Activated naive CD4-positive, alpha-beta T cell treated with anti-CD3 and anti-CD28 coated beads, Interleukin-2, amount 50 U/mL, for 16 hours (primary cell): Measurements from ENCODE around the gene C1orf185.
"Not testable (repeated sequence)": the region's sequence is repeated elsewhere in the genome, so short reads cannot be mapped to it uniquely, and the experiment has no call there.

Source experiments
- DNase-seq: peaks from one replicate; pipeline ENCODE4 v3.0.0-alpha.2; 2020

The C1orf185 gene

GRCh38 chr1:51101976-51102375 lies at the start of gene C1orf185:
C1orf185 (plus strand) TSS chr1:51102228; CDS start chr1:51102234, 6 bp downstream.
- DNase-seq = no peak

GRCh38 chr1:51058858-51059257 lies 43.2 kb upstream of the C1orf185 start:
- no peak for DNase-seq

- no peak for DNase-seq
Measured at GRCh38 chr1:51061231-51061918, 40.7 kb upstream of the C1orf185 start.

- DNase-seq = no peak
Measured at GRCh38 chr1:51063121-51063520, 38.9 kb upstream of the C1orf185 start.

GRCh38 chr1:51070011-51070410 lies 32.0 kb upstream of the C1orf185 start:
- DNase-seq = no peak

GRCh38 chr1:51070640-51071039 lies 31.4 kb upstream of the C1orf185 start:
- DNase-seq = no peak

GRCh38 chr1:51071291-51072042 lies 30.6 kb upstream of the C1orf185 start:
- DNase-seq = no peak

GRCh38 chr1:51072043-51072439 lies 30.0 kb upstream of the C1orf185 start:
- DNase-seq = no peak

- no peak for DNase-seq
Measured at GRCh38 chr1:51072651-51073050, 29.4 kb upstream of the C1orf185 start.

GRCh38 chr1:51073456-51073855 lies 28.6 kb upstream of the C1orf185 start:
- no peak for DNase-seq

- no peak for DNase-seq
Measured at GRCh38 chr1:51086496-51087271, 15.3 kb upstream of the C1orf185 start.

- no peak for DNase-seq
Measured at GRCh38 chr1:51088474-51088873, 13.6 kb upstream of the C1orf185 start.

GRCh38 chr1:51093581-51093980 lies 8.4 kb upstream of the C1orf185 start:
- no peak for DNase-seq

- no peak for DNase-seq
Measured at GRCh38 chr1:51097171-51097570, 4.9 kb upstream of the C1orf185 start.

GRCh38 chr1:51100264-51100880 lies 1.7 kb upstream of the C1orf185 start:
- DNase-seq = no peak

GRCh38 chr1:51114137-51114536 lies 12.1 kb downstream of the C1orf185 start:
- DNase-seq = no peak

- DNase-seq = no peak
Measured at GRCh38 chr1:51115714-51116404, 13.8 kb downstream of the C1orf185 start.

- DNase-seq = no peak
Measured at GRCh38 chr1:51119331-51119730, 17.3 kb downstream of the C1orf185 start.

GRCh38 chr1:51120629-51121028 lies 18.6 kb downstream of the C1orf185 start:
- DNase-seq = no peak

GRCh38 chr1:51127152-51127551 lies 25.1 kb downstream of the C1orf185 start:
- DNase-seq = not testable (repeated sequence)

GRCh38 chr1:51131185-51131584 lies 29.2 kb downstream of the C1orf185 start:
- DNase-seq = no peak

GRCh38 chr1:51133045-51133444 lies 31.0 kb downstream of the C1orf185 start:
- no peak for DNase-seq

- not testable (repeated sequence) for DNase-seq
Measured at GRCh38 chr1:51137696-51138095, 35.7 kb downstream of the C1orf185 start.
